Astrocyte (in vitro differentiated cells and primary cell): ENCODE data around the gene PALLD. TPM values are rescaled to one million over a fixed set of nuclear protein-coding genes. Genes with fewer than 3 reads are reported as not detected.
A peak's percentile ranks its signal among the peaks of the same experiment; 100 is the strongest.

ENCODE experiments used
- DNase-seq: peaks from one replicate; pipeline ENCODE4 v3.0.0-alpha.2; 2010; ENCODE audit warnings: low read depth
- FAIRE-seq: peaks from 2 replicates; lab custom pipeline; 2011; peaks lifted over from hg19 to GRCh38; lab: Jason Lieb, UNC
- H2AFZ ChIP-seq: 2 replicates; pipeline ENCODE4 v1.6.0; 2012; ENCODE audit warnings: low read depth, low read length, inconsistent platforms
- H3K27ac ChIP-seq: 2 replicates; pipeline ENCODE4 v1.5.1; 2011; ENCODE audit warnings: low read depth, low read length, inconsistent platforms
- H3K27me3 ChIP-seq: 2 replicates; pipeline ENCODE4 v1.6.0; 2011; ENCODE audit warnings: low read length, inconsistent platforms; ENCODE audit not compliant: insufficient read depth
- H3K36me3 ChIP-seq: 2 replicates; pipeline ENCODE4 v1.5.1; 2011; ENCODE audit warnings: low read length, inconsistent platforms; ENCODE audit not compliant: insufficient read depth
- H3K4me1 ChIP-seq: 2 replicates; pipeline ENCODE4 v1.5.1; 2011; ENCODE audit warnings: low read length, inconsistent platforms; ENCODE audit not compliant: insufficient read depth
- H3K4me2 ChIP-seq: 2 replicates; pipeline ENCODE4 v1.6.0; 2012; ENCODE audit warnings: low read length, inconsistent platforms
- H3K4me3 ChIP-seq: 2 replicates; pipeline ENCODE4 v1.5.1; 2011; ENCODE audit warnings: low read depth, mild to moderate bottlenecking, low read length, inconsistent platforms; ENCODE audit not compliant: insufficient read depth
- H3K79me2 ChIP-seq: 2 replicates; pipeline ENCODE4 v1.6.0; 2012; ENCODE audit warnings: mild to moderate bottlenecking, low read length, inconsistent platforms; ENCODE audit not compliant: insufficient read depth
- H3K9ac ChIP-seq: 2 replicates; pipeline ENCODE4 v1.6.0; 2012; ENCODE audit warnings: mild to moderate bottlenecking, low read length, inconsistent platforms
- H3K9me3 ChIP-seq: 2 replicates; pipeline ENCODE4 v1.5.1; 2012; ENCODE audit warnings: low read depth, mild to moderate bottlenecking, low read length, inconsistent platforms; ENCODE audit not compliant: insufficient read depth
- H4K20me1 ChIP-seq: 2 replicates; pipeline ENCODE4 v1.6.0; 2012; ENCODE audit warnings: low read length, inconsistent platforms; ENCODE audit not compliant: insufficient read depth
- H3K27ac Mint-ChIP-seq: one replicate; pipeline ENCODE4 v1.8.0; 2021; ENCODE audit warnings: mild to moderate bottlenecking, mixed read lengths; ENCODE audit not compliant: unreplicated experiment
- H3K27me3 Mint-ChIP-seq: one replicate; pipeline ENCODE4 v1.8.0; 2021; ENCODE audit warnings: low read depth, mixed read lengths; ENCODE audit not compliant: unreplicated experiment
- H3K36me3 Mint-ChIP-seq: one replicate; pipeline ENCODE4 v1.8.0; 2021; ENCODE audit warnings: low read depth, mixed read lengths; ENCODE audit not compliant: unreplicated experiment
- H3K4me1 Mint-ChIP-seq: one replicate; pipeline ENCODE4 v1.8.0; 2021; ENCODE audit warnings: low read depth, mixed read lengths; ENCODE audit not compliant: unreplicated experiment
- H3K4me3 Mint-ChIP-seq: one replicate; pipeline ENCODE4 v1.8.0; 2021; ENCODE audit warnings: mild to moderate bottlenecking, moderate library complexity, mixed read lengths; ENCODE audit not compliant: unreplicated experiment
- H3K9me3 Mint-ChIP-seq: one replicate; pipeline ENCODE4 v1.8.0; 2021; ENCODE audit warnings: mild to moderate bottlenecking, mixed read lengths; ENCODE audit not compliant: unreplicated experiment
- CTCF ChIP-seq: IDR thresholded peaks from 2 replicates; pipeline ENCODE4 v1.5.1; 2011; ENCODE audit warnings: low read depth, mild to moderate bottlenecking, inconsistent platforms, low read length, moderate library complexity; ENCODE audit not compliant: insufficient read depth
- EZH2 ChIP-seq: IDR thresholded peaks from 2 replicates; pipeline ENCODE4 v1.6.1; 2012; ENCODE audit warnings: mild to moderate bottlenecking, low read length, inconsistent platforms; ENCODE audit not compliant: insufficient read depth
- total RNA-seq: library from RNA; stranded (reverse); gene quantifications from 2 replicates; pipeline ENCODE4 v1.2.1, GENCODE V29; 2021

PALLD gene
- total RNA-seq, 1 donor from 2014 or later: 498 TPM

- no peak for FAIRE-seq
These were observed 300.3 kb downstream of the PALLD start for GRCh38 chr4:168797194-168797593.

GRCh38 chr4:168797738-168798375, 301.0 kb downstream of the PALLD start:
- Histone ChIP-seq H3K36me3 (no peaks in the 10 kb centered on the region), H4K20me1 (no peaks in the 10 kb centered on the region), H3K27me3 (no peaks in the 10 kb centered on the region), H3K79me2 (peaks cover 30% of the 10 kb centered on the region), H3K9me3 (no peaks in the 10 kb centered on the region), H3K4me3 (no peak overlapping the region), H3K9ac (peak overlapping the region; percentile 81), H3K4me2 (peak overlapping the region; percentile 71), H3K4me1 (peaks cover 29% of the 10 kb centered on the region), H2AFZ (no peak overlapping the region), H3K27ac (peak overlapping the region; percentile 97)
- Mint-ChIP-seq H3K27ac (peak overlapping the region; percentile 97), H3K4me3 (peak overlapping the region; percentile 37), H3K9me3 (peaks cover 4% of the 10 kb centered on the region), H3K4me1 (peaks cover 66% of the 10 kb centered on the region), H3K36me3 (peaks cover 24% of the 10 kb centered on the region), H3K27me3 (no peaks in the 10 kb centered on the region)
- FAIRE-seq (no peak), DNase-seq (no peak)
- TF ChIP-seq EZH2 (no peak), CTCF (no peak)

More at GRCh38 chr4:168797194-168797593, 300.3 kb downstream of the PALLD start:
- peaks cover 21% of the 10 kb centered on the region for H3K36me3 Mint-ChIP-seq
- no peaks in the 10 kb centered on the region for H3K27me3 Mint-ChIP-seq
- H3K27ac ChIP-seq: peak overlapping the region; percentile 97
- H3K36me3 ChIP-seq: no peaks in the 10 kb centered on the region
- H3K9me3 Mint-ChIP-seq: peaks cover 2% of the 10 kb centered on the region
- H3K4me1 ChIP-seq: peaks cover 29% of the 10 kb centered on the region
- peaks cover 29% of the 10 kb centered on the region for H3K79me2 ChIP-seq
- peak overlapping the region; percentile 71 for H3K4me2 ChIP-seq
- H4K20me1 ChIP-seq: no peaks in the 10 kb centered on the region
- peak; percentile 92 for DNase-seq
- no peak overlapping the region for H3K4me3 ChIP-seq
- H3K4me1 Mint-ChIP-seq: peaks cover 67% of the 10 kb centered on the region
- H3K27me3 ChIP-seq: no peaks in the 10 kb centered on the region
- no peak for TF ChIP-seq EZH2
- no peak for TF ChIP-seq CTCF
- peak overlapping the region; percentile 81 for H3K9ac ChIP-seq
- H3K4me3 Mint-ChIP-seq: no peak overlapping the region
- peak overlapping the region; percentile 97 for H3K27ac Mint-ChIP-seq
- H3K9me3 ChIP-seq: no peaks in the 10 kb centered on the region
- no peak overlapping the region for H2AFZ ChIP-seq

- Histone ChIP-seq H3K4me1 (peaks cover 41% of the 10 kb centered on the region), H3K36me3 (no peaks in the 10 kb centered on the region), H3K27me3 (no peaks in the 10 kb centered on the region), H3K9me3 (no peaks in the 10 kb centered on the region), H3K79me2 (peaks cover 25% of the 10 kb centered on the region), H2AFZ (no peak overlapping the region), H3K4me2 (no peak overlapping the region), H4K20me1 (no peaks in the 10 kb centered on the region), H3K9ac (no peak overlapping the region), H3K27ac (peak overlapping the region; percentile 23), H3K4me3 (no peak overlapping the region)
- Mint-ChIP-seq H3K4me3 (no peak overlapping the region), H3K27ac (peak overlapping the region; percentile 69), H3K9me3 (peaks cover 4% of the 10 kb centered on the region), H3K36me3 (peaks cover 18% of the 10 kb centered on the region), H3K4me1 (peaks cover 69% of the 10 kb centered on the region), H3K27me3 (no peaks in the 10 kb centered on the region)
- DNase-seq: no peak
- TF ChIP-seq CTCF (no peak), EZH2 (no peak)
- FAIRE-seq: no peak
These were observed 304.1 kb downstream of the PALLD start for GRCh38 chr4:168800926-168801325.
